Measurements from ENCODE around the gene TRNP1.

Gene TRNP1

GRCh38 chr1:27026621-27027574, 33.4 kb downstream of the TRNP1 start:
- DNase-seq (ENCODE audit: low read depth), result peak; percentile 75

GRCh38 chr1:27027575-27028250, 34.2 kb downstream of the TRNP1 start:
- no peak for DNase-seq (ENCODE audit: low read depth)

GRCh38 chr1:27029517-27029916, 36.0 kb downstream of the TRNP1 start:
- DNase-seq (ENCODE audit: low read depth), result no peak

GRCh38 chr1:27031235-27032118, 38.0 kb downstream of the TRNP1 start:
- DNase-seq (ENCODE audit: low read depth), result peak; percentile 74

GRCh38 chr1:27032119-27032461, 38.6 kb downstream of the TRNP1 start:
- no peak for DNase-seq (ENCODE audit: low read depth)

GRCh38 chr1:27033043-27033746, 39.7 kb downstream of the TRNP1 start:
- no peak for DNase-seq (ENCODE audit: low read depth)

- DNase-seq (ENCODE audit: low read depth), result no peak
These were observed 41.9 kb downstream of the TRNP1 start for GRCh38 chr1:27035344-27035743.

GRCh38 chr1:27036718-27037117, 43.2 kb downstream of the TRNP1 start:
- no peak for DNase-seq (ENCODE audit: low read depth)

GRCh38 chr1:27037518-27037917, 44.0 kb downstream of the TRNP1 start:
- DNase-seq (ENCODE audit: low read depth), result no peak

- DNase-seq (ENCODE audit: low read depth), result no peak
These were observed 44.5 kb downstream of the TRNP1 start for GRCh38 chr1:27038020-27038419.

- no peak for DNase-seq (ENCODE audit: low read depth)
These were observed 49.2 kb downstream of the TRNP1 start for GRCh38 chr1:27042670-27043069.

GRCh38 chr1:27044613-27045151, 51.2 kb downstream of the TRNP1 start:
- peak; percentile 57 for DNase-seq (ENCODE audit: low read depth)

GRCh38 chr1:27045973-27046558, 52.6 kb downstream of the TRNP1 start:
- peak; percentile 64 for DNase-seq (ENCODE audit: low read depth)

- no peak for DNase-seq (ENCODE audit: low read depth)
These were observed 54.4 kb downstream of the TRNP1 start for GRCh38 chr1:27047914-27048313.

GRCh38 chr1:27049100-27049499, 55.6 kb downstream of the TRNP1 start:
- no peak for DNase-seq (ENCODE audit: low read depth)

- DNase-seq (ENCODE audit: low read depth), result no peak
These were observed 56.1 kb downstream of the TRNP1 start for GRCh38 chr1:27049607-27050006.

Measured in amniotic epithelial cell (primary cell).